ENCODE data around the gene DPPA5.
"Not testable (repeated sequence)": the region's sequence is repeated elsewhere in the genome, so short reads cannot be mapped to it uniquely, and the experiment has no call there.

Gene DPPA5, protein sequence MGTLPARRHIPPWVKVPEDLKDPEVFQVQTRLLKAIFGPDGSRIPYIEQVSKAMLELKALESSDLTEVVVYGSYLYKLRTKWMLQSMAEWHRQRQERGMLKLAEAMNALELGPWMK

DNA sequence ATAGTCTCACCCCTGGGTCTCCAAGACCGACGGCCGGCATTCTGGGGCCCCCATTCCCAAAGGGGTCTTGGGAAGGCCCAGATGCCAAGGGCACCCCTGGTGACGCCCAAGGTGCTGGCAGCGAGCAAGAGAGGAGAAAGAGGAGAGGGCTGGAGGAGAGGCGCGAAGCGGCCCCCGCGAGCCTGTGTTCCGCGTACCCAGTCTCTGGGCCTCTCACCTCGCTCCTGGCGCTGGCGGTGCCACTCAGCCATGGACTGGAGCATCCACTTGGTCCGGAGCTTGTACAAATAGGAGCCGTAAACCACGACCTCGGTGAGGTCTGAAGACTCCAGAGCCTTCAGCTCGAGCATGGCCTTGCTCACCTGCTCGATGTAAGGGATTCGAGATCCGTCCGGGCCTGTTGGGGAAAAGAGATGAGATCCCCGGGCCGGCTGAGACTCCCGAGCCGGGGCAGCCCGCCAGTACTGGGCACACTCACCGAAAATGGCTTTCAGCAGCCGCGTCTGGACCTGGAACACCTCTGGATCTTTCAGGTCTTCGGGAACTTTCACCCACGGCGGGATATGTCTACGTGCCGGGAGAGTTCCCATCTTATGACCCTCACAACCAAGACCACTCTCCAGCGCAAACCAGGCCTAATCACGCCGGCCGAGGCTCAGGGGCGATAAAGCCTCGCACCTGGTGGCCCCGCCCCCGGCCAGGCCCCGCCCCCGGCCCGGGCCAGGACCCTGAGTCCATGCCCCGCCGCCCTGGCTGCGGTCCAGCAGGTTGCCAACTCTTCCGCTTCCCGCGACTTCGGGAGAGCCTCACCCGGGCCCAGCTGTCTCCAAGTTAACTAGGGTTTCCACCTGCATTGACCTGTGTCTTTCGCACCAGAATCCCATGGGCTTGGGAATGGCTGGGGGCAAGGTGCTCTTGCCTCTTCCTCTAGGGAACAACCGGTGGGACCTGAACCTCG lies at the start of gene DPPA5:
Gene DPPA5 (minus strand): TSS at position 641 of the 958 bp plus-strand sequence. CDS start 51 bp downstream, at position 590.
- DNase-seq = no peak

DNA sequence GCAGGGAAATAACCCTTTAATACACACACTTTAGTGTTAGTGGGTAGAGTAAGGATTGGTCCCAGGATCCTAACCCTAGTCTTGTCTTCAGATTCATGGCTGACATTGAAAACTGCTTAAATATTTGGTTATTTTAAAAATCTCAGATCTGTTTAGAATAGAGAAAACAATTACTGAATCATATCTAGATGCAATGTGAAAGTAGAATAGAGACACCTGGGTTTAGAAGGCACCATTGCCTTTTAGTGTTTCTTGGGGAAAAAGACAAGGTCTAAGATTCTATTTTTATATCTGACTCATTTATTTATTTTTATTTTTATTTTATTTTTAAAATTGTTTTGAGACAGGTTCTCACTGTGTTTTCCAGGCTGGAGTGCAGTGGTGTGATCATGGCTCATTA lies 46.6 kb upstream of the DPPA5 start:
- no peak for DNase-seq

- no peak for DNase-seq
These were observed 41.8 kb upstream of the DPPA5 start for GRCh38 chr6:73395875-73396274.

- no peak for DNase-seq
These were observed 40.7 kb upstream of the DPPA5 start, which contains the start of gene DDX43 for GRCh38 chr6:73394577-73395354. Gene DDX43, plus strand, starts transcription at chr6:73394828. Its CDS starts 78 bp downstream, at chr6:73394906.

DNA sequence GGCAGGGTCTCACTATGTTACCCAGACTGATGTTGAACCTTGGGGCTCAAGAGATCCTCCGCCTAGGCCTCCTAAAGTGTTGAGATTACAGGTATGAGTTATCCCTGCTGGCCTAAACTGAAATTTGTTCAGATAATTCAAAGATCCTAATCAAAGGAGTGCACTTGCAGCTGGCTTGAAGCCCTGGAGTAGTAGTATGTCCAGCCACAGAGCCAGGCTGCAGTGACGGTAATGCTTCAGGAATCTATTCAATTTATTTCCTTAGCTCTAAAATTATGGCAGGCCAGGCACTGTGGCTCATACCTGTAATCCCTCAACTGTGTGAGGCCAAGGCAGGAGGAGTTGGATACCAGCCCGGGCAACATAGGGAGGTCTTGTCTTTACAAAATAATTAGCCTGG lies 39.2 kb upstream of the DPPA5 start:
- DNase-seq = no peak

DNA sequence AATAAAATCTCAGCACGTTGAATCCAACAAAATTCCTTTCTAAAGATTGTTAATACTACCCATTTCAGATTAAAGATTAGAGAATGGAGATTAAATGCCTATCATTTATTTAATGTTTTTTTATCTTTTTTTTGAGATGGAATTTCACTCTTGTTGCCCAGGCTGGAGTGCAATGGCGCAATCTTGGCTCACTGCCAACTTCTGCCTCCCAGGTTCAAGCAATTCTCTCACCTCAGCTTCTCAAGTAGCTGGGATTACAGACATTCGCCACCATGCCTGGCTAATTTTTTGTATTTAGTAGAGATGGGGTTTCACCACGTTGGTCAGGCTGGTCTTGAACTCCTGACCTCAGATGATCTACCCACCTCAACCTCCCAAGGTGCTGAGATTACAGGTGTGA lies 38.1 kb upstream of the DPPA5 start:
- not testable (repeated sequence) for DNase-seq

- no peak for DNase-seq
These were observed 37.6 kb upstream of the DPPA5 start for GRCh38 chr6:73391675-73392074.

- DNase-seq = no peak
These were observed 35.8 kb upstream of the DPPA5 start for GRCh38 chr6:73389854-73390253.

DNA sequence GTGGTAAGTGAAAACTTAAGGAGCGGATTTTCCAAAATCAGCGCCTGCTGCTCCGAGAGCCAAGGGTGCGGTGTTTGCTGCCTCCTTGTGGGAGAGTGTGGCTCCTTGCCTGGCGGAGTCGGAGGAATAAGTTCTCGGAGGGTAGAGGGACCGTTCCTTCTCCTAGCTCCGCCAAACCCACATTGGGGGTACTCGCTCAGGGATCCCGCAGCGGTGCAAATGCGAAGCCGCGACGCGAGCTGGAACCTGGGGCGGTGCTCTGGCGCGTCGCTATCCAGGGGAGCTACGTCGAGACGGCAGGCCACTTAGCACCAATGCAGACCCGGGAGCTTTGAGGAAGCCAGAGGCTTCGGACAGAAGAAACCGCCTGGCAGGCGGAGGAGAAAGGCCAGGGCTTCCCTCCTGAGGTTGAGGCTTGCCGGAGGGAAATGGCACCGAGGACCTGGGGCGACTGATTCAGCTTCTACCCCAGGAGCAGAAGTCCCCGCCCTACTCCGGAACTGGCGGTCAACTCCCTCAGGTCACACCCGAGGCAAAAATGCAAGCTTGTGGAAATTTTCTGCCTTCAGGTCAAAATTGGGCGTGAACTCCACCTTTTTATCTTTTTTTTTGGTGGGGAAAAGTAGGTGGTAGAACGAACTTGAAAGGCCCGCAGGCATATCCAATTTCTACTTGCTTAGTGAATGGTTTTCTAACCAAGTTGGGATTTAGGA lies 34.9 kb upstream of the DPPA5 start:
- DNase-seq = peak; percentile 10

- DNase-seq = no peak
These were observed 34.3 kb upstream of the DPPA5 start for GRCh38 chr6:73388433-73388799.

DNA sequence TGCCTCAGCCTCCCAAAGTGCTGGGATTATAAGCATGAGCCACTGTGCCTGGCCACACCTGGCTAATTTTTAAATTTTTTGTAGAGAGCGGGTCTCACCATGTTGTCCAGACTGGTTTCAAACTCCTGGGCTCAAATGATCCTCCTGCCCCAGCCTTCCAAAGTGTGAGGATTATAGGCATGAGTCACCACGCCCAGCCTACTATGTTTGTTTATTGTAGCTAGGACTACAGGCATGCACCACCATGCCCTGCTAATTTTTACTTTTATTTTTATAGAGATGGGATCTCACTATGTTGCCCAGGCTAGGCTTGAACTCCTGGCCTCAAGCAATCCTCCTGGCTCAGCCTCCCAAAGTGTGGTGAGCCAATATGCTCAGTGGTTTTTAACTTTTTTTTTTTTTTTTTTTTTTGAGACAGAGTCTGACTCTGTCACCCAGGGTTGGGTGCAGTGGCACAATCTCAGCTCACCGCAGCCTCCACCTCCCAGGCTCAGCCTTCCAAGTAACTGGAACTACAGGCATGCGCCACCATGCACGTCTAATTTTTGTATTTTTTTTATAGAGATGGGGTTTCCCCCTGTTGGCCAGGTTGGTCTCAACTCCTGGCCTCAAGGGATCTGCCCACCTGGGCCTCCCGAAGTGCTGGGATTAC lies 28.5 kb upstream of the DPPA5 start:
- no peak for DNase-seq

DNA sequence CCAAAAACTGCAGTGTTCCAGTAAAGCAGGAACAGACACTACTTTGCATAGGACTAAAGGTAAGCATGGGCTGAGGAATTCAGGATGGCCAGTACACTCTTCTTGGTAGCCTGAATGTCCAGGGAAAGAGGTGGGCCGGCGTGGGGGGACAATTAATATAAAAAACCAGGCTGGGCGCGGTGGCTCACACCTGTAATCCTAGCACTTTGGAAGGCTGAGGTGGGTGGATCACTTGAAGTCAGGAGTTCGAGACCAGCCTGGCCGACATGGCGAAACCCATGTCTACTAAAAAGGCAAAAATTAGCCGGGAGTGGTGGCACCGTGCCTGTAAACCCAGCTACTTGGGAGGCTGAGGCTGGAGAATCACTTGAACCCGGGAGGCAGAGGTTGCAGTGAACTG lies 27.5 kb upstream of the DPPA5 start:
- not testable (repeated sequence) for DNase-seq

DNA sequence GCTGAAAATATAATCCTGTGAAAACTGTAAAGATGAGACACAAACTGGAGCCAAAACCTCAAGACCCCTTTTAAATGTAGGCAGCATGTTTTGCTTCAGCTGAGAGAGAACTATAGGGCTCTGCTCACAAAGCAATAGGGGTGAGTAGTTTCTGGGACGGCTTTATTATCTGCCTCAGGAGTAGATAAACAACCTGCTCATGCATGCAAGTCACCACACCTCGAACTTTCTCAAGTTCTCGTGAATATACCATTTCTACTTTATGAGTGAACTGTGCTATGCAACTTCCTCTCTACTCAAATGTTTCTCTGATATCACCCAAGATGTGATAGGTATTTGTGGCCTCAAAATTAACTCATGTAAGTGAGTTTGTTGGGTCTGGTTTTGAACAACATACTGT lies 23.1 kb upstream of the DPPA5 start:
- DNase-seq = no peak

- no peak for DNase-seq
These were observed 21.1 kb upstream of the DPPA5 start for GRCh38 chr6:73375216-73375615.

- no peak for DNase-seq
These were observed 18.4 kb upstream of the DPPA5 start for GRCh38 chr6:73372516-73372915.

DNA sequence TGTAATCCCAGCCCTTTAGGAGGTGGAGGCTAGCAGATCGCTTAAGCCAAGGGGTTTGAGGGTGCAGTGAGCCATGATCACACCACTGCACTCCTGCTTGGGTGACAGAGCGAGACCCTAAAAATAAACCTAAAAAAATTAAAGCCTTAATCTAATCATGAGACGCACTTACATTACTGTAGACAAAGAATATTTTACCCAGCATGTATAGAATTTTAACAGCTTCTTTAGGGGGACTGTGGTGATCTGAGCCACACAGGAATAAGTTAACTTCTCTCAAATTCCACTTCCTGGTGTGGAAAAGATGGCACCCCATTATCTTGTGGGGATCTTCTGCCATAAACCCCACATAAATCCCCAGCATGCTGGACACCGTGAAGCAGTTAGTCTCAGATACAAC lies 17.9 kb upstream of the DPPA5 start:
- no peak for DNase-seq

GRCh38 chr6:73369563-73369962 lies 15.5 kb upstream of the DPPA5 start, which contains the start of gene OOEP:
Gene OOEP, minus strand, starts transcription at chr6:73369897. Its CDS starts 105 bp downstream, at chr6:73369792.
- DNase-seq = no peak

DNA sequence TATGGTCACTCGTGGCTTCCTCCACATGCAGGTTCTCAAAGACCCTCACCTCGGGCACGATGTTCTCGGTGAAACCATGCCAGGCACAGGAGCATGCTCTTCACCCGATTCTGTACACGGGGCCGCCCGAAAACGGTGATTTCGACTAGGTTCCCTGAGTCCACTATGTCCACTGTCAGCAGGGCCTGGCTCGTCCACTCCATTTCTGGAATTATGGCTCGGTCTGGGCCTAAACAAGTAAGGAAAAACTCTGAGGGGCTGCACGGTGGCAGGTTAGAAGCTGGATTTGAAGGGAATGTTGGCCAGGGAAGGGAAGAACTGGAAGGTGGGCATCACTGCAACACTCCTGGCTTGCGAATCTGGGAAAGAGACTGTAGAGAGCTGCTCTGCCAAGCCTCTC lies 15.1 kb upstream of the DPPA5 start:
- DNase-seq = no peak

- no peak for DNase-seq
These were observed 14.6 kb upstream of the DPPA5 start for GRCh38 chr6:73368675-73369074.

- no peak for DNase-seq
These were observed 13.8 kb upstream of the DPPA5 start for GRCh38 chr6:73367761-73368355.

DNA sequence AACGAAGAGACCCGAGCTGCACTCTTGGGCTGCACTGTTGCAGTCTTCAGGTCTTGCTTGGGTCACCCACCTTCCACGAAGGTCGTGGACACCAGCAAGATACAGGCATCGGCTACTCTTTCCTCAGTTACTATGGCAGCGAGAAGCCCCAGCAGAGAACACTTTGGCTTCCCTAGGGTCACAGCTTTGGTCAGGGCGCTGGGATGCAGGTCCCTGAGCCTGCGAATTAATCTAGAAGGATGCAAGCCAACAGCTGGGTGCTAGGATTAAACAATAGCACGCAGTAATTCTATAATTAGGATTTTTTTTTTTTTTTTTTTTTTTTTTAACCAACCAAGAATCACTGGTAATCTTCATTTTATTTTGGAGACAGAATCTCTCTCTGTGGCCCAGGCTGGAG lies 10.5 kb upstream of the DPPA5 start:
- no peak for DNase-seq

DNA sequence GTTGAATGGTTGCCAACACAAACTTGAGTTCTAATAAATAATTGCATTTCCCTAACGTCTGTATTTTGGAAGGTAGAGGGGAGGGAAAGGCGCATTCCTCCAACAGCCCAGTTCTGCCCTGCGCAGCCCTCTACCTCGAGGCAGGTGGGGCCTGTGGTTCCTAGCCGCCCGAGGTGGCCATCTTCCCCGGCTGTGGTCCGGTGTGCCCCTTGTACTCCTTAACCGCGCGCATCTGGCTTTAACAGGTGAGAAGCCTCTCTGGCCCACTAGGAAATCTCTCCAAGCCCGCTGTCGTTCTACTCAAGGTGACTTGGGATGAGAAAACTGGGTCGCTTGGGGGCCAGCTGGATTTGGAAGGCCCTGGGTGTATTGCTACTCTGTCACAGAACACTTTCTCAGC lies 10.0 kb upstream of the DPPA5 start:
- no peak for DNase-seq

All from NCI-H526 treated with DMSO at 0.1 percent for 48 hours (cell line).